Measurements from ENCODE around the gene DTNB. TPM values are rescaled to one million over a fixed set of nuclear protein-coding genes. Genes with fewer than 3 reads are reported as not detected.

DTNB gene
- total RNA-seq, 1 donor from 2014 or later: 28.9 TPM

DNA sequence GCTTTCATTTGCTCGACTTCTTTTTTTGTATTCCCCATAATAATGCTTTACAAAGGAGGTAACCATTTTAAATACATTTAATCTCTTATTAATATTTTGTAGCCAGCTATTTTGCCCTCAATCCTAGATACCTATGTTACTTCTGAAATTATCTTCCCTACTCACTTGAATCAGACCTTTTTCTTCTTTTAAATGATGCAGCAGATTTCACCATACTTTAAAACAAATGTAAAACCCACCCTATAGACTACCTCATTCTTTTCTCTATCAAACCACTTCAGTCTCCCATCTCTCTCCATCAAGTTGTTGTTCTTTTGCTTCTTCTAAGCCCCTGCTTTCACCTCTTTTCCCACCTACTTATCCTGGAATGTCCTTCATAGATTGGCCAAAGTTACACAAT, 180.2 kb downstream of the DTNB start:
- intact Hi-C loops (cut with micrococcal nuclease): no loop called here
- CTCF ChIA-PET: no interaction called here
- Mint-ChIP-seq H3K4me3 (no peak overlapping the region), H3K36me3 (ENCODE audit: low read depth) (peaks cover 2% of the 10 kb centered on the region), H3K4me1 (peaks cover 21% of the 10 kb centered on the region), H3K9me3 (no peaks in the 10 kb centered on the region), H3K27ac (no peak overlapping the region), H3K27me3 (no peaks in the 10 kb centered on the region)
- TF ChIP-seq, protein P1, sequence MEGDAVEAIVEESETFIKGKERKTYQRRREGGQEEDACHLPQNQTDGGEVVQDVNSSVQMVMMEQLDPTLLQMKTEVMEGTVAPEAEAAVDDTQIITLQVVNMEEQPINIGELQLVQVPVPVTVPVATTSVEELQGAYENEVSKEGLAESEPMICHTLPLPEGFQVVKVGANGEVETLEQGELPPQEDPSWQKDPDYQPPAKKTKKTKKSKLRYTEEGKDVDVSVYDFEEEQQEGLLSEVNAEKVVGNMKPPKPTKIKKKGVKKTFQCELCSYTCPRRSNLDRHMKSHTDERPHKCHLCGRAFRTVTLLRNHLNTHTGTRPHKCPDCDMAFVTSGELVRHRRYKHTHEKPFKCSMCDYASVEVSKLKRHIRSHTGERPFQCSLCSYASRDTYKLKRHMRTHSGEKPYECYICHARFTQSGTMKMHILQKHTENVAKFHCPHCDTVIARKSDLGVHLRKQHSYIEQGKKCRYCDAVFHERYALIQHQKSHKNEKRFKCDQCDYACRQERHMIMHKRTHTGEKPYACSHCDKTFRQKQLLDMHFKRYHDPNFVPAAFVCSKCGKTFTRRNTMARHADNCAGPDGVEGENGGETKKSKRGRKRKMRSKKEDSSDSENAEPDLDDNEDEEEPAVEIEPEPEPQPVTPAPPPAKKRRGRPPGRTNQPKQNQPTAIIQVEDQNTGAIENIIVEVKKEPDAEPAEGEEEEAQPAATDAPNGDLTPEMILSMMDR (IDR thresholded peaks at IDR 0.05): no peak
- POLR2A ChIA-PET: interaction anchor here (0.5 kb wide), 1 partner anchor 10 kb away, joined by 4 read pairs; no protein-coding TSS in a partner anchor
- no peak for ATAC-seq (ENCODE audit: low read depth)
- DNase-seq: no peak

DNA sequence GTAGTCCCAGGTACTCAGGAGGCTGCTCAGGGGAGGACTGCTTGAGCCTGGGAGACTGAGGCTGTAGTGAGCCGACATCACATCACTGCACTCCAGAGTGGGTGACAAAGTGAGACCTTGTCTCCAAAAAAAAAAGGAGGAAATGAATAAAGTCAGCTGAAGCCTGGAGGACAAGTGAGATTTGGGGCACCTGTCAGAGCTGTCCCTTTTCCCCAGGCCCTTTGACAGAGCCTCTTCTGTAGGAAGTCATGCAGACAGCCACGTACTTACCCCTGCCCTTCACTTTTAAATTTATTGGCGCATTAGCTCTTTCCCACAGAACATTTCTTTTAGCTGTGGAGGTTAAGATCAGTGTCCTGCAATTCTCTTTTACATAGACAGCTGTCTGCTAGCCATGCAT, 180.7 kb downstream of the DTNB start:
- Mint-ChIP-seq H3K27me3 (no peaks in the 10 kb centered on the region), H3K4me3 (no peak overlapping the region), H3K4me1 (peaks cover 16% of the 10 kb centered on the region), H3K36me3 (ENCODE audit: low read depth) (peaks cover 4% of the 10 kb centered on the region), H3K9me3 (no peaks in the 10 kb centered on the region), H3K27ac (no peak overlapping the region)
- POLR2A ChIA-PET: interaction anchor here (0.5 kb wide), 1 partner anchor 10 kb away, joined by 4 read pairs; no protein-coding TSS in a partner anchor
- TF ChIP-seq, protein P1 (IDR thresholded peaks at IDR 0.05): no peak
- CTCF ChIA-PET: no interaction called here
- no peak for DNase-seq
- intact Hi-C loops (cut with micrococcal nuclease): no loop called here
- no peak for ATAC-seq (ENCODE audit: low read depth)

DNA sequence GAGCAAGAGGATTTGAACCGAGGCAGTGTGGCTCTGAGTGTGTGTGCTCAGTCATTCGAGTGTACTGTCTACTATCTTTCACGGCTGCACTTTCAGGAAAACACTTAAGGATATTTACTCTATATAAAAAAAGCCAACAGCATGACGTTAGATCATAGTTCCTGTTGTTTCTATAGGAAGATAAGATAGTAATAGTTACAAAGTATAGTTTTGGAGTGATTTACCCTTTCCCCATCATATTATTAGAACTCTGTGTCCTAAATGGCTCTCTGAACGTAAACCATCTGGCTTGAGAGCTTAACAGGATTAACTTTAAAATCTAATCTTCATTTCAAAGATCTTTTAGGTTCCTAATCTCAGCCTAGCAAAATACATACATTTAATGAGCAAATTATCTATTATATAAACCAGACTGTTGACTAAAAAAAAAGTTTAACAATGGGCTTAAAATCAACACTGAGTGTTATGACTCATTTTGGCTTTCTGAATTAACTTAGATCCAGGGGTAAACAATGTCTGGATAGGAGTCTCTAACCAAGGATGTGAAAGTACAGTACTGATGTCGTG, 181.3 kb downstream of the DTNB start:
- Mint-ChIP-seq H3K27ac (no peak overlapping the region), H3K4me3 (no peak overlapping the region), H3K9me3 (no peaks in the 10 kb centered on the region), H3K4me1 (peaks cover 9% of the 10 kb centered on the region), H3K27me3 (no peaks in the 10 kb centered on the region), H3K36me3 (ENCODE audit: low read depth) (peaks cover 4% of the 10 kb centered on the region)
- no peak for DNase-seq
- POLR2A ChIA-PET: no interaction called here
- TF ChIP-seq, protein P1 (IDR thresholded peaks at IDR 0.05): no peak
- intact Hi-C loops (cut with micrococcal nuclease): no loop called here
- CTCF ChIA-PET: no interaction called here
- no peak for ATAC-seq (ENCODE audit: low read depth)

DNA sequence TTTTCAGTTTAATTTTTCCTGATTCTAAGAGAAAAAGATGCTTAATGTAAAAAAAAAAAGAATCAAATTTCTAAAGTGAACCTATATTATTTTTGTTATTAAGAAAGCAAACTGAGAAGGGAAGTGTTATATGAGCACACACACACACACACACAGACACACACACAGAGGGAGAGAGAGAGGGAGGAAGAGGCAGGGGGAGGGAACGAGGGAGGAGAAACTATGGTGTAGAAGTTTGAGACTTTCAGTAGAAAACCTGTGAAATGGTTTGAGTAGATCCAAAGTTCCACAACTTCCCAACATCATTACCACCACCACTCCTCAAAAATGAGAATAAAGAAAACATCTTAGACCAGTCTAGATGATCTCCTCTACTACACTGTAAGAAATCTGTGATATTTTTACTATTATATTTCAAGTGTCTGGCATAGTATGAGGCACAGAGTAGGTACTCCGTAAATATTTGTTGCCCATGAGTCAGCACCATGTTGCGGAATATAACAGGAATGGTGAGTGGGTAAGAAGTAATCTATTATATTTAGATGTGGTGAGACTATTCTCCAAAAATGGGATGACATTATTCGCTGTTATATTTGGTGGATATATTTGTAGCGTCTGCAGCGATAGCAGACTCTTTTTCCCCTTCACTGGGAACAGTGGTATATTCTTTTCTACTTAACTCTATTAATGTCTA, 182.2 kb downstream of the DTNB start:
- DNase-seq (no peak), ATAC-seq (ENCODE audit: low read depth) (no peak)
- TF ChIP-seq, protein P1 (IDR thresholded peaks at IDR 0.05): no peak
- no peak overlapping the region for H3K27ac Mint-ChIP-seq
- ChIA-PET CTCF (no interaction called here), POLR2A (no interaction called here)
- intact Hi-C loops (cut with micrococcal nuclease): no loop called here
- no peak overlapping the region for H3K4me3 Mint-ChIP-seq
- H3K4me1 Mint-ChIP-seq: peaks cover 13% of the 10 kb centered on the region
- H3K9me3 Mint-ChIP-seq: no peaks in the 10 kb centered on the region
- no peaks in the 10 kb centered on the region for H3K27me3 Mint-ChIP-seq
- H3K36me3 Mint-ChIP-seq (ENCODE audit: low read depth): peaks cover 4% of the 10 kb centered on the region

DNA sequence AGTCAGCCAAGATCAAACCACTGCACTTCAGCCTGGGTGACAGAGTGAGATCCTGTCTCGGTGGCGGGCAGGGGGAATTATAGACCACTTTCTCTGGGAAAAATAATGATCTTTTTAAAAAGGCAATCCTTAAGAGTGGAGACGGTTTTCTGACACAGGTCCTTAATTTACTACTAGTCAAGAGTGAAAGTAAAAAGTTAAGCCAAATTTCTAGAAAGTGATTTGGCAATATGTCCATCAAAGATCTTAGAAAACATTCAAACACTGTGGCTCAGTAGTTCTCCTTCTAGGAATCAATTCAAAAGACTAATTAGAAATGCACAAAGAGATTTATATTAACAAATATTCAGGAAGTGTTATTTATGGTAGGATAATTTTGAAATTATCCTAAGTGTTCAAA, 183.2 kb downstream of the DTNB start:
- H3K27ac Mint-ChIP-seq: no peak overlapping the region
- H3K9me3 Mint-ChIP-seq: no peaks in the 10 kb centered on the region
- DNase-seq (no peak), ATAC-seq (ENCODE audit: low read depth) (no peak)
- H3K4me3 Mint-ChIP-seq: no peak overlapping the region
- ChIA-PET POLR2A (no interaction called here), CTCF (no interaction called here)
- TF ChIP-seq, protein P1 (IDR thresholded peaks at IDR 0.05): no peak
- H3K27me3 Mint-ChIP-seq: no peaks in the 10 kb centered on the region
- intact Hi-C loops (cut with micrococcal nuclease): no loop called here
- H3K4me1 Mint-ChIP-seq: peaks cover 17% of the 10 kb centered on the region
- peaks cover 4% of the 10 kb centered on the region for H3K36me3 Mint-ChIP-seq (ENCODE audit: low read depth)

All from activated B cell treated with CpG ODN at 0.5 μM for 24 hours (primary cell).